Right atrium auricular region (tissue), 2 donors: ENCODE data around the gene C1QTNF3. TPM values are rescaled to one million over a fixed set of nuclear protein-coding genes. Genes with fewer than 3 reads are reported as not detected.

Experiments used
- DNase-seq: peaks from one replicate; pipeline ENCODE4 v3.0.0-alpha.2; 2019; ENCODE audit warnings: low spot score
- H3K27ac ChIP-seq, 2 donors: fragments of 200-600 bp; sonication (generic); 1 replicate in 1 of 2; 2 replicates in 1 of 2; pipeline ENCODE4 v1.5.1; 2016 to 2019
- H3K27me3 ChIP-seq, 2 donors: fragments of 200-600 bp; sonication (generic); one replicate each; pipeline versions ENCODE4 v1.5.1 to v1.6.0; 2017 to 2019
- H3K36me3 ChIP-seq: fragments of 200-600 bp; sonication (generic); one replicate; pipeline ENCODE4 v1.5.1; 2016
- H3K4me1 ChIP-seq, 2 donors: fragments of 200-600 bp; sonication (generic); one replicate each; pipeline versions ENCODE4 v1.5.1 to v1.6.0; 2017 to 2019
- H3K4me3 ChIP-seq, 2 donors: fragments of 200-600 bp; sonication (generic); 1 replicate in 1 of 2; 2 replicates in 1 of 2; pipeline ENCODE4 v1.5.1; 2017 to 2019; ENCODE audit warnings: mild to moderate bottlenecking in 1 of 2, moderate library complexity in 1 of 2
- H3K9me3 ChIP-seq, 2 donors: fragments of 200-600 bp; sonication (generic); one replicate each; pipeline ENCODE4 v1.5.1; 2019
- CTCF ChIP-seq, 2 donors: fragments of 200-600 bp; sonication (generic); IDR thresholded peaks; one replicate each; pipeline ENCODE4 v1.5.1; 2019; ENCODE audit warnings: antibody characterized with exemption in 2 of 2
- total RNA-seq, 2 donors: library from RNA; depleted of rRNA; stranded (reverse); fragments of >200 nt; gene quantifications; one replicate each; pipeline ENCODE4 v1.1.0, GENCODE V29; 2016

Gene C1QTNF3
- total RNA-seq, 2 donors from 2014 or later, result 1.2 to 2.0 TPM

- Histone ChIP-seq H3K36me3 (no peaks in the 10 kb centered on the region), H3K27me3 (no peaks in the 10 kb centered on the region), H3K9me3 (no peaks in the 10 kb centered on the region), H3K4me1 (peaks cover 0 to 15% of the 10 kb centered on the region in 2 donors), H3K4me3 (no peak overlapping the region), H3K27ac (no peak overlapping the region)
- no peak for TF ChIP-seq CTCF (IDR thresholded peaks at IDR 0.05)
- no peak for DNase-seq
These were observed 14.1 kb upstream of the C1QTNF3 start for GRCh38 chr5:34057118-34057517.

GRCh38 chr5:34055667-34056066 lies 12.7 kb upstream of the C1QTNF3 start:
- no peak overlapping the region for H3K27ac ChIP-seq

GRCh38 chr5:34054400-34054729 lies 11.4 kb upstream of the C1QTNF3 start:
- Histone ChIP-seq H3K27me3 (no peaks in the 10 kb centered on the region), H3K27ac (peak overlapping the region; percentile 37 to 78), H3K9me3 (no peaks in the 10 kb centered on the region), H3K4me1 (peaks cover 0 to 15% of the 10 kb centered on the region in 2 donors), H3K36me3 (no peaks in the 10 kb centered on the region), H3K4me3 (no peak overlapping the region)
- DNase-seq, result no peak
- TF ChIP-seq CTCF (IDR thresholded peaks at IDR 0.05), result no peak

More at GRCh38 chr5:34055667-34056066, 12.7 kb upstream of the C1QTNF3 start:
- no peaks in the 10 kb centered on the region for H3K9me3 ChIP-seq
- H3K4me3 ChIP-seq, result no peak overlapping the region
- peaks cover 0 to 15% of the 10 kb centered on the region in 2 donors for H3K4me1 ChIP-seq
- H3K27me3 ChIP-seq, result no peaks in the 10 kb centered on the region
- no peaks in the 10 kb centered on the region for H3K36me3 ChIP-seq
- no peak for DNase-seq
- TF ChIP-seq CTCF (IDR thresholded peaks at IDR 0.05), result no peak

GRCh38 chr5:34053571-34054399 lies 10.8 kb upstream of the C1QTNF3 start:
- no peaks in the 10 kb centered on the region for H3K36me3 ChIP-seq
- H3K4me3 ChIP-seq, result no peak overlapping the region
- no peak for TF ChIP-seq CTCF (IDR thresholded peaks at IDR 0.05)
- no peak for DNase-seq
- peak overlapping the region; percentile 37 to 78 for H3K27ac ChIP-seq
- no peaks in the 10 kb centered on the region for H3K9me3 ChIP-seq
- H3K27me3 ChIP-seq, result no peaks in the 10 kb centered on the region
- H3K4me1 ChIP-seq, result peaks cover 0 to 15% of the 10 kb centered on the region in 2 donors

GRCh38 chr5:34053133-34053532 lies 10.1 kb upstream of the C1QTNF3 start:
- no peak for DNase-seq
- Histone ChIP-seq H3K4me1 (peaks cover 0 to 15% of the 10 kb centered on the region in 2 donors), H3K27ac (peak overlapping the region; percentile 37 to 78), H3K36me3 (no peaks in the 10 kb centered on the region), H3K27me3 (no peaks in the 10 kb centered on the region), H3K4me3 (no peak overlapping the region), H3K9me3 (no peaks in the 10 kb centered on the region)
- no peak for TF ChIP-seq CTCF (IDR thresholded peaks at IDR 0.05)
